Nephron progenitor cell (in vitro differentiated cells): Measurements from ENCODE around the gene ELMOD3.
"Not testable (repeated sequence)": the region's sequence is repeated elsewhere in the genome, so short reads cannot be mapped to it uniquely, and the experiment has no call there.

Experiments used
- DNase-seq: peaks from one replicate; pipeline ENCODE4 v3.0.0; 2021
- H3K27ac Mint-ChIP-seq: 2 replicates; pipeline ENCODE4 v1.8.0; 2021; ENCODE audit warnings: mild to moderate bottlenecking, moderate library complexity, mixed read lengths
- H3K27me3 Mint-ChIP-seq: 2 replicates; pipeline ENCODE4 v1.8.0; 2021; ENCODE audit warnings: mild to moderate bottlenecking, low read depth, mixed read lengths; ENCODE audit not compliant: poor library complexity
- H3K36me3 Mint-ChIP-seq: 2 replicates; pipeline ENCODE4 v1.8.0; 2021; ENCODE audit warnings: low read depth, mixed read lengths
- H3K4me1 Mint-ChIP-seq: 2 replicates; pipeline ENCODE4 v1.8.0; 2021; ENCODE audit warnings: mixed read lengths
- H3K4me3 Mint-ChIP-seq: 2 replicates; pipeline ENCODE4 v1.8.0; 2021; ENCODE audit warnings: mild to moderate bottlenecking, moderate library complexity, mixed read lengths
- H3K9me3 Mint-ChIP-seq: 2 replicates; pipeline ENCODE4 v1.8.0; 2021; ENCODE audit warnings: mild to moderate bottlenecking, moderate library complexity, mixed read lengths
- CTCF ChIP-seq: fragments of 200-600 bp; sonication (generic); IDR thresholded peaks from 2 replicates; pipeline ENCODE4 v1.5.0; 2021; ENCODE audit warnings: antibody characterized with exemption

The ELMOD3 gene

GRCh38 chr2:85310330-85310729, 44.2 kb upstream of the ELMOD3 start:
- peak overlapping the region; percentile 77 for H3K27ac Mint-ChIP-seq
- DNase-seq, result no peak
- H3K4me1 Mint-ChIP-seq, result peaks cover 37% of the 10 kb centered on the region
- H3K36me3 Mint-ChIP-seq, result peaks cover 46% of the 10 kb centered on the region
- TF ChIP-seq CTCF, result no peak
- H3K4me3 Mint-ChIP-seq, result no peak overlapping the region
- no peaks in the 10 kb centered on the region for H3K9me3 Mint-ChIP-seq
- H3K27me3 Mint-ChIP-seq, result no peaks in the 10 kb centered on the region

- no peak for TF ChIP-seq CTCF
- H3K4me3 Mint-ChIP-seq, result no peak overlapping the region
- DNase-seq, result no peak
- peaks cover 37% of the 10 kb centered on the region for H3K36me3 Mint-ChIP-seq
- no peaks in the 10 kb centered on the region for H3K9me3 Mint-ChIP-seq
- H3K27ac Mint-ChIP-seq, result no peak overlapping the region
- H3K4me1 Mint-ChIP-seq, result peaks cover 26% of the 10 kb centered on the region
- H3K27me3 Mint-ChIP-seq, result no peaks in the 10 kb centered on the region
Measured at GRCh38 chr2:85312404-85312803, 42.2 kb upstream of the ELMOD3 start.

- DNase-seq, result no peak
- H3K4me1 Mint-ChIP-seq, result peaks cover 20% of the 10 kb centered on the region
- no peak for TF ChIP-seq CTCF
- no peak overlapping the region for H3K4me3 Mint-ChIP-seq
- H3K9me3 Mint-ChIP-seq, result no peaks in the 10 kb centered on the region
- H3K27me3 Mint-ChIP-seq, result no peaks in the 10 kb centered on the region
- H3K27ac Mint-ChIP-seq, result no peak overlapping the region
- H3K36me3 Mint-ChIP-seq, result peaks cover 44% of the 10 kb centered on the region
Measured at GRCh38 chr2:85314884-85315242, 39.7 kb upstream of the ELMOD3 start.

GRCh38 chr2:85315921-85316320, 38.6 kb upstream of the ELMOD3 start:
- peaks cover 48% of the 10 kb centered on the region for H3K36me3 Mint-ChIP-seq
- not testable (repeated sequence) for H3K4me3 Mint-ChIP-seq, H3K27ac Mint-ChIP-seq, H3K27me3 Mint-ChIP-seq, DNase-seq, H3K9me3 Mint-ChIP-seq
- H3K4me1 Mint-ChIP-seq, result peaks cover 15% of the 10 kb centered on the region

GRCh38 chr2:85318222-85319074, 36.1 kb upstream of the ELMOD3 start:
- DNase-seq, result no peak
- Mint-ChIP-seq H3K9me3 (no peaks in the 10 kb centered on the region), H3K4me3 (no peak overlapping the region), H3K27me3 (no peaks in the 10 kb centered on the region), H3K27ac (peak overlapping the region; percentile 62), H3K4me1 (peaks cover 20% of the 10 kb centered on the region), H3K36me3 (peaks cover 72% of the 10 kb centered on the region)
- TF ChIP-seq CTCF, result no peak

- no peak overlapping the region for H3K4me3 Mint-ChIP-seq
- peaks cover 77% of the 10 kb centered on the region for H3K36me3 Mint-ChIP-seq
- peaks cover 17% of the 10 kb centered on the region for H3K4me1 Mint-ChIP-seq
- no peak for TF ChIP-seq CTCF
- H3K27ac Mint-ChIP-seq, result no peak overlapping the region
- no peaks in the 10 kb centered on the region for H3K27me3 Mint-ChIP-seq
- no peak for DNase-seq
- no peaks in the 10 kb centered on the region for H3K9me3 Mint-ChIP-seq
Measured at GRCh38 chr2:85319796-85320195, 34.8 kb upstream of the ELMOD3 start.
